HepG2 (cell line): ENCODE data around the gene GPD1. TPM values are rescaled to one million over a fixed set of nuclear protein-coding genes. Genes with fewer than 3 reads are reported as not detected.

Experiments used
- AGO2 ChIP-seq: fragments of 200-400 bp; formaldehyde crosslinking; optimal IDR thresholded peaks from 2 replicates; pipeline ENCODE3; 2017; ENCODE audit warnings: mild to moderate bottlenecking, low read depth, low read length, moderate library complexity
- ASH2L ChIP-seq: fragments of 300-600, 200-600 bp; sonication (generic); IDR thresholded peaks from 2 replicates; pipeline ENCODE4 v1.7.0; 2017; ENCODE audit warnings: low read depth, mild to moderate bottlenecking, moderate library complexity, mixed read lengths, low read length; ENCODE audit not compliant: insufficient read length
- CENPX ChIP-seq: sonication (generic); formaldehyde crosslinking; IDR thresholded peaks from 2 replicates; pipeline ENCODE4 v1.9.0; 2021; ENCODE audit warnings: mild to moderate bottlenecking, missing genetic modification reagents, moderate library complexity
- GFI1 ChIP-seq: sonication (generic); formaldehyde crosslinking; IDR thresholded peaks from 2 replicates; pipeline ENCODE4 v1.5.0; 2020; ENCODE audit warnings: missing genetic modification reagents, mild to moderate bottlenecking, borderline replicate concordance
- IKZF4 ChIP-seq: sonication (generic); formaldehyde crosslinking; IDR thresholded peaks from 2 replicates; pipeline ENCODE4 v1.5.1; 2020; ENCODE audit warnings: borderline replicate concordance, mild to moderate bottlenecking, low read depth, missing genetic modification reagents; ENCODE audit errors: not compliant biosample characterization
- KAT2B ChIP-seq: fragments of 150-350 bp; IDR thresholded peaks from 2 replicates; pipeline ENCODE4 v1.6.1; 2014; ENCODE audit warnings: low read depth, low read length, borderline replicate concordance
- MAF1 ChIP-seq: sonication (generic); formaldehyde crosslinking; IDR thresholded peaks from 2 replicates; pipeline ENCODE4 v1.5.0; 2020; ENCODE audit warnings: missing genetic modification reagents, borderline replicate concordance
- NCOA1 ChIP-seq: sonication (generic); formaldehyde crosslinking; IDR thresholded peaks from 2 replicates; pipeline ENCODE4 v1.9.0; 2021; ENCODE audit warnings: missing genetic modification reagents
- POLR2AphosphoS5 ChIP-seq: IDR thresholded peaks from 2 replicates; pipeline ENCODE4 v1.6.1; 2012; ENCODE audit warnings: low read depth, low read length
- PPARG ChIP-seq: conservative IDR thresholded peaks from 2 replicates; pipeline ENCODE4 v1.6.1; 2016; ENCODE audit warnings: missing biosample characterization, missing genetic modification reagents
- ZNF253 ChIP-seq: sonication (generic); formaldehyde crosslinking; IDR thresholded peaks from 2 replicates; pipeline ENCODE4 v1.8.0; 2022; ENCODE audit warnings: mild to moderate bottlenecking, missing genetic modification reagents, borderline replicate concordance
- ZNF441 ChIP-seq: sonication (generic); formaldehyde crosslinking; IDR thresholded peaks from 2 replicates; pipeline ENCODE4 v1.7.0; 2021; ENCODE audit warnings: missing genetic modification reagents, borderline replicate concordance
- ZNF570 ChIP-seq: sonication (generic); formaldehyde crosslinking; IDR thresholded peaks from 2 replicates; pipeline ENCODE4 v1.4.0; 2020; ENCODE audit warnings: mild to moderate bottlenecking, missing genetic modification reagents, borderline replicate concordance
- ZNF724P ChIP-seq: sonication (generic); formaldehyde crosslinking; IDR thresholded peaks from 2 replicates; pipeline ENCODE4 v1.8.0; 2022; ENCODE audit warnings: missing genetic modification reagents, borderline replicate concordance
- ZNF891 ChIP-seq: sonication (generic); formaldehyde crosslinking; IDR thresholded peaks from 2 replicates; pipeline ENCODE4 v1.5.0; 2020; ENCODE audit warnings: mild to moderate bottlenecking, missing genetic modification reagents
- polyA plus RNA-seq, 8 experiments: library from polyadenylated mRNA; depleted of rRNA in 3 of 8; stranded (reverse) in 7 of 8; unstranded in 1 of 8; fragments of >200 nt; fragmentation: Illumina TruSeq in 4 of 8; extraction: Trizol in 4 of 8; gene quantifications; 2 replicates each; pipeline versions ENCODE4 v1.2.1 to v1.2.3, GENCODE V29; 2011 to 2016; ENCODE audit warnings: low read depth in 4 of 8, missing spikeins in 1 of 8, mixed read lengths in 1 of 8; ENCODE audit not compliant: insufficient read depth in 1 of 8
- total RNA-seq, 5 experiments: library from RNA; depleted of rRNA; stranded (reverse); fragments of >200 nt; fragmentation: Illumina TruSeq; extraction: Trizol; gene quantifications; 2 replicates each; pipeline ENCODE4 v1.2.3, GENCODE V29; 2016; ENCODE audit warnings: low read depth in 1 of 5
- TF ChIP-seq, protein P1 (sequence below): sonication (generic); formaldehyde crosslinking; IDR thresholded peaks from 2 replicates; pipeline ENCODE4 v1.4.0; 2020; ENCODE audit warnings: missing genetic modification reagents
- TF ChIP-seq, protein P2 (sequence below): sonication (generic); formaldehyde crosslinking; IDR thresholded peaks from 2 replicates; pipeline ENCODE4 v1.5.1; 2020; ENCODE audit warnings: mild to moderate bottlenecking, moderate library complexity, missing genetic modification reagents
- TF ChIP-seq, protein P3 (sequence below): IDR thresholded peaks from 2 replicates; pipeline ENCODE4 v1.4.0; 2020; ENCODE audit warnings: mild to moderate bottlenecking, missing genetic modification reagents
- TF ChIP-seq, protein P4 (sequence below): conservative IDR thresholded peaks from 2 replicates; pipeline ENCODE4 v1.6.1; 2018; ENCODE audit warnings: missing genetic modification reagents
- TF ChIP-seq, protein P5 (sequence below): sonication (generic); formaldehyde crosslinking; IDR thresholded peaks from 2 replicates; pipeline ENCODE4 v1.8.1; 2023; ENCODE audit warnings: mild to moderate bottlenecking, inconsistent platforms, moderate library complexity, missing genetic modification reagents, borderline replicate concordance

The GPD1 gene
- total and polyA plus RNA-seq, 2 of the 13 experiments (the other 11 are each of a cell fraction or from before 2014, with no cell fraction given) = 3.7 to 30.6 TPM

DNA sequence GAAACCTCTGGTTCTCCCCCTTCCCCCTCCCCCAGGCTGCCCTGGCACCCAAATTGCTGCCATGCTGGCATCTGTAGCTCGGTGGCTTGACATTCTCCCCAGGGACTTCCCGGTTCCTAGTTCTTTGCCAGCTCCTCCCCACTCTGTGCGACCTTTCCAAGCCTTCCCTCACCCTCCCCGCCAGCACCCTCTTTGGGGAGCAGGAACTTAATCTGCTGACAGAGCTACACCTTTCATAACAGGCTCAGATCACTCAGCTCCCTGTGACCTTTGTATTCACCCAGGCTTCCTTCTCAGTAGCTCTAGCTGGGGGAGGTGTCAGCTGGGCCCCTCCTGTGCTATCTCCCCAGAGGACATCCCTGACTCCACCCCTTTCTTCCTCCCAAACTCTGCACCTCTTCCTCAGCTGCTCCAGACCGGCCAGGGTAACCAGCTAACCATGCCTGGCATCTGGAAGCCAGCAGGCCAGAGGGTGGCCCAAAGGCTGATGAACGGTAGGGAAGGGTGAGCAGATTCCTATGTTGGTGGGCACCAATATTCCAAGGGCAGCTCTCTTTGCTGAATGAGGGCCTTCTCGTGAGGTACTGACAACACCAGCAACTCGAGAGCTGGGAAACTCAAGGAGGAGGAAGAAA is 6.4 kb downstream of the GPD1 start (continued):
- TF ChIP-seq, protein P1, sequence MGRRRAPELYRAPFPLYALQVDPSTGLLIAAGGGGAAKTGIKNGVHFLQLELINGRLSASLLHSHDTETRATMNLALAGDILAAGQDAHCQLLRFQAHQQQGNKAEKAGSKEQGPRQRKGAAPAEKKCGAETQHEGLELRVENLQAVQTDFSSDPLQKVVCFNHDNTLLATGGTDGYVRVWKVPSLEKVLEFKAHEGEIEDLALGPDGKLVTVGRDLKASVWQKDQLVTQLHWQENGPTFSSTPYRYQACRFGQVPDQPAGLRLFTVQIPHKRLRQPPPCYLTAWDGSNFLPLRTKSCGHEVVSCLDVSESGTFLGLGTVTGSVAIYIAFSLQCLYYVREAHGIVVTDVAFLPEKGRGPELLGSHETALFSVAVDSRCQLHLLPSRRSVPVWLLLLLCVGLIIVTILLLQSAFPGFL (CRISPR knock-in tag) = no peak
- TF ChIP-seq PPARG (CRISPR knock-in tag) (peak; percentile 58), GFI1 (CRISPR knock-in tag) (0 out of 2 replicates have a peak, but pooled peaks have one; percentile 33), ZNF253 (CRISPR knock-in tag) (no peak), CENPX (CRISPR knock-in tag) (no peak), ASH2L (peak; percentile 18), KAT2B (no peak), ZNF441 (CRISPR knock-in tag) (no peak), AGO2 (no peak), POLR2AphosphoS5 (peak; percentile 50), ZNF891 (CRISPR knock-in tag) (no peak), IKZF4 (CRISPR knock-in tag) (peak; percentile 32), ZNF724P (no peak), ZNF570 (CRISPR knock-in tag) (no peak), NCOA1 (CRISPR knock-in tag) (no peak), MAF1 (CRISPR knock-in tag) (no peak)
- TF ChIP-seq, protein P2, sequence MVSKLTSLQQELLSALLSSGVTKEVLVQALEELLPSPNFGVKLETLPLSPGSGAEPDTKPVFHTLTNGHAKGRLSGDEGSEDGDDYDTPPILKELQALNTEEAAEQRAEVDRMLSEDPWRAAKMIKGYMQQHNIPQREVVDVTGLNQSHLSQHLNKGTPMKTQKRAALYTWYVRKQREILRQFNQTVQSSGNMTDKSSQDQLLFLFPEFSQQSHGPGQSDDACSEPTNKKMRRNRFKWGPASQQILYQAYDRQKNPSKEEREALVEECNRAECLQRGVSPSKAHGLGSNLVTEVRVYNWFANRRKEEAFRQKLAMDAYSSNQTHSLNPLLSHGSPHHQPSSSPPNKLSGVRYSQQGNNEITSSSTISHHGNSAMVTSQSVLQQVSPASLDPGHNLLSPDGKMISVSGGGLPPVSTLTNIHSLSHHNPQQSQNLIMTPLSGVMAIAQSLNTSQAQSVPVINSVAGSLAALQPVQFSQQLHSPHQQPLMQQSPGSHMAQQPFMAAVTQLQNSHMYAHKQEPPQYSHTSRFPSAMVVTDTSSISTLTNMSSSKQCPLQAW = 0 out of 2 replicates have a peak, but pooled peaks have one; percentile 37
- TF ChIP-seq, protein P3, sequence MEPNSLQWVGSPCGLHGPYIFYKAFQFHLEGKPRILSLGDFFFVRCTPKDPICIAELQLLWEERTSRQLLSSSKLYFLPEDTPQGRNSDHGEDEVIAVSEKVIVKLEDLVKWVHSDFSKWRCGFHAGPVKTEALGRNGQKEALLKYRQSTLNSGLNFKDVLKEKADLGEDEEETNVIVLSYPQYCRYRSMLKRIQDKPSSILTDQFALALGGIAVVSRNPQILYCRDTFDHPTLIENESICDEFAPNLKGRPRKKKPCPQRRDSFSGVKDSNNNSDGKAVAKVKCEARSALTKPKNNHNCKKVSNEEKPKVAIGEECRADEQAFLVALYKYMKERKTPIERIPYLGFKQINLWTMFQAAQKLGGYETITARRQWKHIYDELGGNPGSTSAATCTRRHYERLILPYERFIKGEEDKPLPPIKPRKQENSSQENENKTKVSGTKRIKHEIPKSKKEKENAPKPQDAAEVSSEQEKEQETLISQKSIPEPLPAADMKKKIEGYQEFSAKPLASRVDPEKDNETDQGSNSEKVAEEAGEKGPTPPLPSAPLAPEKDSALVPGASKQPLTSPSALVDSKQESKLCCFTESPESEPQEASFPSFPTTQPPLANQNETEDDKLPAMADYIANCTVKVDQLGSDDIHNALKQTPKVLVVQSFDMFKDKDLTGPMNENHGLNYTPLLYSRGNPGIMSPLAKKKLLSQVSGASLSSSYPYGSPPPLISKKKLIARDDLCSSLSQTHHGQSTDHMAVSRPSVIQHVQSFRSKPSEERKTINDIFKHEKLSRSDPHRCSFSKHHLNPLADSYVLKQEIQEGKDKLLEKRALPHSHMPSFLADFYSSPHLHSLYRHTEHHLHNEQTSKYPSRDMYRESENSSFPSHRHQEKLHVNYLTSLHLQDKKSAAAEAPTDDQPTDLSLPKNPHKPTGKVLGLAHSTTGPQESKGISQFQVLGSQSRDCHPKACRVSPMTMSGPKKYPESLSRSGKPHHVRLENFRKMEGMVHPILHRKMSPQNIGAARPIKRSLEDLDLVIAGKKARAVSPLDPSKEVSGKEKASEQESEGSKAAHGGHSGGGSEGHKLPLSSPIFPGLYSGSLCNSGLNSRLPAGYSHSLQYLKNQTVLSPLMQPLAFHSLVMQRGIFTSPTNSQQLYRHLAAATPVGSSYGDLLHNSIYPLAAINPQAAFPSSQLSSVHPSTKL = peak; percentile 26
- TF ChIP-seq, protein P4, sequence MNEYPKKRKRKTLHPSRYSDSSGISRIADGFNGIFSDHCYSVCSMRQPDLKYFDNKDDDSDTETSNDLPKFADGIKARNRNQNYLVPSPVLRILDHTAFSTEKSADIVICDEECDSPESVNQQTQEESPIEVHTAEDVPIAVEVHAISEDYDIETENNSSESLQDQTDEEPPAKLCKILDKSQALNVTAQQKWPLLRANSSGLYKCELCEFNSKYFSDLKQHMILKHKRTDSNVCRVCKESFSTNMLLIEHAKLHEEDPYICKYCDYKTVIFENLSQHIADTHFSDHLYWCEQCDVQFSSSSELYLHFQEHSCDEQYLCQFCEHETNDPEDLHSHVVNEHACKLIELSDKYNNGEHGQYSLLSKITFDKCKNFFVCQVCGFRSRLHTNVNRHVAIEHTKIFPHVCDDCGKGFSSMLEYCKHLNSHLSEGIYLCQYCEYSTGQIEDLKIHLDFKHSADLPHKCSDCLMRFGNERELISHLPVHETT (CRISPR knock-in tag) = peak; percentile 9; the same call in 1 of the 2 replicates
- TF ChIP-seq, protein P5, sequence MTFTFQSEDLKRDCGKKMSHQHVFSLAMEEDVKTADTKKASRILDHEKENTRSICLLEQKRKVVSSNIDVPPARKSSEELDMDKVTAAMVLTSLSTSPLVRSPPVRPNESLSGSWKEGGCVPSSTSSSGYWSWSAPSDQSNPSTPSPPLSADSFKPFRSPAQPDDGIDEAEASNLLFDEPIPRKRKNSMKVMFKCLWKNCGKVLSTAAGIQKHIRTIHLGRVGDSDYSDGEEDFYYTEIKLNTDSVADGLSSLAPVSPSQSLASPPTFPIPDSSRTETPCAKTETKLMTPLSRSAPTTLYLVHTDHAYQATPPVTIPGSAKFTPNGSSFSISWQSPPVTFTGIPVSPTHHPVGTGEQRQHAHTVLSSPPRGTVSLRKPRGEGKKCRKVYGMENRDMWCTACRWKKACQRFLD = no peak
